Pancreas (tissue), 10 donors: ENCODE measurements around the gene RALB. TPM values are rescaled to one million over a fixed set of nuclear protein-coding genes. Genes with fewer than 3 reads are reported as not detected.

Experiments used
- ATAC-seq, 4 donors: fragments of 200-7000 bp; cut with Tn5 transposase; one replicate each; pipeline versions ENCODE4 v1.8.0 to v1.9.1; 2020; ENCODE audit warnings: mild to moderate bottlenecking in 4 of 4, moderate library complexity in 4 of 4
- DNase-seq, 6 donors: peaks; one replicate each; pipeline ENCODE4 v3.0.0-alpha.2; 2020
- FAIRE-seq: peaks from 2 replicates; lab custom pipeline; 2012; peaks lifted over from hg19 to GRCh38; lab: Jason Lieb, UNC
- H3K27ac ChIP-seq, 4 donors: fragments of 200-600 bp; sonication (generic); 1 replicate in 3 of 4; 2 replicates in 1 of 4; pipeline versions ENCODE4 v1.5.0 to v1.8.0; 2020
- H3K27me3 ChIP-seq, 4 donors: fragments of 200-600 bp; one replicate each; pipeline ENCODE4 v1.8.0; 2021
- H3K36me3 ChIP-seq, 3 donors: fragments of 200-600 bp; sonication (generic) in 1 of 3; one replicate each; pipeline versions ENCODE4 v1.5.0 to v1.8.0; 2020 to 2021
- H3K4me1 ChIP-seq, 3 donors: fragments of 200-600 bp; one replicate each; pipeline ENCODE4 v1.8.0; 2021
- H3K4me3 ChIP-seq, 4 donors: fragments of 200-600 bp; sonication (generic) in 2 of 4; one replicate each; pipeline versions ENCODE4 v1.5.0 to v1.8.0; 2020 to 2021
- H3K9me3 ChIP-seq, 4 donors: fragments of 200-600 bp; one replicate each; pipeline ENCODE4 v1.8.0; 2021
- WGBS, 2 donors: extraction: QIAGEN DNeasy Blood & Tissue Kit; methylation state at CpG; one replicate each; pipeline ENCODE4 v1.1.7; 2013; 5-methylcytosine and 5-hydroxymethylcytosine counted together
- intact Hi-C, 3 donors: fragments of 100-400 bp; cut with DNase I; formaldehyde crosslinking; loops; one replicate each; pipeline versions ENCODE4 v1.11.1 to v1.14.2; 2022
- polyA plus RNA-seq, 2 donors: library from polyadenylated mRNA; stranded (reverse); fragments of 200-250 nt; gene quantifications; one replicate each; pipeline ENCODE4 v1.2.3, GENCODE V29; 2013
- total RNA-seq, 6 donors: library from RNA; stranded (reverse); fragmentation: NEBNext Ultra II Directional in 4 of 6; extraction: Animal tissue kit (Norgen Biotek cat#: 25700) in 4 of 6; gene quantifications; one replicate each; pipeline versions ENCODE4 v1.2.1 to v1.2.4, GENCODE V29; 2021 to 2023
- TF ChIP-seq, protein P1 (sequence below), 4 donors: fragments of 200-600 bp; sonication (generic) in 3 of 4; IDR thresholded peaks; one replicate each; pipeline versions ENCODE4 v1.5.0 to v1.8.0; 2021; ENCODE audit warnings: antibody characterized with exemption in 4 of 4
- donor health status: healthy with polysubstance abuse.
- donor health status: DM: no; HTN: no; CAD: no; lungs with moderate emphysema.
- donor health status: DM: no; HTN: no; CAD: no.
- donor health status: control.
- donor health status: control.
- donor health status: Bipolar disorder and iron deficiency.
- donor health status: DM: yes; HTN: yes; CAD: no.
- donor health status: DM: no; HTN: no; CAD: no.
- donor health status: DM: no; HTN: no; CAD: no.
- donor health status: DM: yes; HTN: yes; CAD: no.

RALB gene
- total and polyA plus RNA-seq, 8 donors, result 9.8 to 24.2 (median 15.4) TPM

DNA sequence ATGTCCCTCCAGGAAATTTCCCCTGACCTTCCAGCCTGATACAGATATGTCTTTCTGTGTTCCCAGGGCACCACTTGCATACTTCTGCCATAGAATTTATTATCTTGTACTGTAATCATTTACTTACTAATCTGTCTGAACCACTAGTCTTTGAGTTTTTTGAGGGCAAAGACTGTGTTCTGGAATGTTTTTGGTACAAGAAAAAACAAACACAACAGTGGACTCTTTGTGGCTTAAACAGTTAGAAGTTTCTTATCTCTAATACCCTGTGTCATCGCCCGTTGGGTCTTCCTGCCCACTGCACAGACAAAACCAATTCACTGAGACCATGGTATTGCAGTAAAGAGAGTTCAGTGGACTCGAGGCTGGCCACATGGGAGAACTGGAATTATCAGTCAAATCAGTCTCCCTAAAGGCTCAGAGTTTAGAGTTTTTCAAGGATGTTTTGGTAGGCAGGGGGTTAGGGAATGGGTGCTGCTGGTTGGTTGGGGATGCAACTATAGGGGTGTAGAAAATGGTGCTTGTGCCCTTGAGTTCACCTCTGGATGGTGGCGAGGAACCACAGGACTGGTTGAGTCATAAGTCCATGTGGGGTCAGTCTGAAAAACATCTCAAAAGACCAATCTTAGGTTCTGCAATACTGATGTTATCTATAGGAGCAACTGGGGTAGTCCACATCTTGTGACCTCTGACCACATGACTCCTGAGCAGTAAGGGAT is 20.3 kb downstream of the RALB start:
- no peak for DNase-seq
- TF ChIP-seq, protein P1, sequence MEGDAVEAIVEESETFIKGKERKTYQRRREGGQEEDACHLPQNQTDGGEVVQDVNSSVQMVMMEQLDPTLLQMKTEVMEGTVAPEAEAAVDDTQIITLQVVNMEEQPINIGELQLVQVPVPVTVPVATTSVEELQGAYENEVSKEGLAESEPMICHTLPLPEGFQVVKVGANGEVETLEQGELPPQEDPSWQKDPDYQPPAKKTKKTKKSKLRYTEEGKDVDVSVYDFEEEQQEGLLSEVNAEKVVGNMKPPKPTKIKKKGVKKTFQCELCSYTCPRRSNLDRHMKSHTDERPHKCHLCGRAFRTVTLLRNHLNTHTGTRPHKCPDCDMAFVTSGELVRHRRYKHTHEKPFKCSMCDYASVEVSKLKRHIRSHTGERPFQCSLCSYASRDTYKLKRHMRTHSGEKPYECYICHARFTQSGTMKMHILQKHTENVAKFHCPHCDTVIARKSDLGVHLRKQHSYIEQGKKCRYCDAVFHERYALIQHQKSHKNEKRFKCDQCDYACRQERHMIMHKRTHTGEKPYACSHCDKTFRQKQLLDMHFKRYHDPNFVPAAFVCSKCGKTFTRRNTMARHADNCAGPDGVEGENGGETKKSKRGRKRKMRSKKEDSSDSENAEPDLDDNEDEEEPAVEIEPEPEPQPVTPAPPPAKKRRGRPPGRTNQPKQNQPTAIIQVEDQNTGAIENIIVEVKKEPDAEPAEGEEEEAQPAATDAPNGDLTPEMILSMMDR (IDR thresholded peaks at IDR 0.05), result no peak
- no peak for ATAC-seq
- no peak for FAIRE-seq
- no peaks in the 10 kb centered on the region for H3K36me3 ChIP-seq
- H3K4me1 ChIP-seq, result peaks cover 2 to 18% (median 16%) of the 10 kb centered on the region in 3 donors
- no peaks in the 10 kb centered on the region for H3K27me3 ChIP-seq
- intact Hi-C loops, result no loop called here
- WGBS, 2 donors, result 72 to 80% methylated on average over 4 of the region's 4 CpGs
- no peaks in the 10 kb centered on the region for H3K9me3 ChIP-seq
- H3K4me3 ChIP-seq, result no peak overlapping the region
- H3K27ac ChIP-seq, result no peak overlapping the region

DNA sequence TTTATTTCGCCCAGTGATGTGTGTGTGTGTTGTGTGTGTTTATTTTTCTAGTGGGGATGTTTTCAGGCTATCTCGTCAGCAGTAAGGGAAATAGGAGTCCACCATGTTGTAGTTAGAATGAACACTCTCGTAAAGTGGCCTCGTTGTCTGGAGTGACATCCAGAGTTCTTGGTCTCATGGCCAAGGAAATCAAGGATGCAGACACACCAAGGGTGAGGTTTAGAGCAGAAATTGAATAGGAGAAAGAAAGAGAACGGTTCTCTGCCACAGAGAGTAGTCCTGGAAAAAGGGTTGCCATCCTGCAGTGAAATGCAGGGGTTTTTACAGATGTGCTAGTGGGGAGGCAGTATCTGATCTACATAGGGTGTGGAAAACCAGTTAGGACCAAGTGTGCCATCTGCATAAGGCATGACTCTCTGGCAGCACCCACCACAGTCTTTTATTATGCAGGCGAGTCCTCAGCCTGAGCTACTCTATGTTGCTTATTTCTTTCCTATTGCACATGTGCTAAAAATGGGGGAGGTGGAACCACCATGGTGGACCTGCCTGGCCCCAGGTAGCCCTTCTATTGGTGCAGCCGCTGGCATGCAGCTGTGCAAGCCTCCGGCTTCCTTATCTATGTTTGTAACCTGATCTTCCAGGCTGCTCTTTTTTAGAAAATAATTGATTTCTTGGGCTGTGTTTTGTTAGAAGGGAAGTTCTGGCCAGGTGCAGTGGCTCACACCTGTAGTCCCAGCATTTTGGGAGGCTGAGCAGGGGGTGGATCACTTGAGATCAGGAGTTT is 23.2 kb downstream of the RALB start:
- Histone ChIP-seq H3K27ac (peak overlapping the region in 1 of 4 donors; percentile 42), H3K27me3 (no peaks in the 10 kb centered on the region), H3K9me3 (no peaks in the 10 kb centered on the region), H3K4me3 (no peak overlapping the region), H3K36me3 (peaks cover 0 to 3% (median 0%) of the 10 kb centered on the region in 3 donors), H3K4me1 (peaks cover 2 to 7% (median 3%) of the 10 kb centered on the region in 3 donors)
- DNase-seq (peak in 4 of 6 donors; percentile 52 to 72 (median 63)), FAIRE-seq (no peak), ATAC-seq (peak; percentile 82 to 95 (median 87))
- TF ChIP-seq, protein P1 (IDR thresholded peaks at IDR 0.05), result no peak
- intact Hi-C loops, result no loop called here
- 63 to 64% methylated on average over 8 of the region's 8 CpGs for WGBS, 2 donors

DNA sequence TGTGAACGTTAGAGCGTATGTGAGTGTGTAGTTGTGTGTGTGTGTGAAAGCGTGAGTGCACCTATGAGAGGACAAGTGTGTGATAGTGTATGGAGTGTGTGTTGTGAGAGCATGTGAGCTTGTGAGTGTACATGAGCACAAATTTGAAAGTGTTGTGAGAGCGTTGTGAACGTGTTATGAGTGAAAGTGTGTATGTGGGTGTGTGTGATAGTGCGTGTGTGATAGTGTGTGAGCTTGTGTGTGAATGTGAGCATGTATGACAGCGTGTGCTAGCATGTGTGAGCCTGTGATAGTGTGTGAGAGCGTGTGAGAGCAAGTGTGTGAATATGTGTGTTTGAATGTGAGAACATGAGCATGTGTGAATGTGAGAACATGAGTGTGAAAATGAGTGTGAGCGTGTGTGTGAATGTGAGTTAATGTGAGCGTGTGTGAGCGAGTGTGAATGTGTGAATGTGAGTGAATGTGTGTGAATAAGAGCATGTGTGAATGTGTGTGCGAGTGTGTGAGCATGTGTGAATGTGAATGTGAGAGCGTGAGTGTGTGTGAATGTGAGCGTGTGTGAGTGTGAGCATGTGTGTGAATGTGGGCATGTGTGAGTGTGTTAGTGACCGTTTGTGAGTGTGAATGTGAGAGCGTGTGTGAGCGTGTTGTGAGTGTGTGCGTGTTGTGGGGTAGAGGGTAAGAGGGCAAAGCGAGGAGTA is 25.0 kb downstream of the RALB start:
- H3K4me3 ChIP-seq, result no peak overlapping the region
- no peaks in the 10 kb centered on the region for H3K27me3 ChIP-seq
- intact Hi-C loops, result no loop called here
- WGBS, 2 donors, result 88 to 96% methylated on average over 19 of the region's 19 CpGs
- TF ChIP-seq, protein P1 (IDR thresholded peaks at IDR 0.05), result no peak
- H3K27ac ChIP-seq, result no peak overlapping the region
- H3K4me1 ChIP-seq, result peaks cover 0 to 5% (median 2%) of the 10 kb centered on the region in 3 donors
- ATAC-seq, result no peak
- H3K36me3 ChIP-seq, result peaks cover 0 to 3% (median 0%) of the 10 kb centered on the region in 3 donors
- no peak for FAIRE-seq
- no peaks in the 10 kb centered on the region for H3K9me3 ChIP-seq
- DNase-seq, result no peak

DNA sequence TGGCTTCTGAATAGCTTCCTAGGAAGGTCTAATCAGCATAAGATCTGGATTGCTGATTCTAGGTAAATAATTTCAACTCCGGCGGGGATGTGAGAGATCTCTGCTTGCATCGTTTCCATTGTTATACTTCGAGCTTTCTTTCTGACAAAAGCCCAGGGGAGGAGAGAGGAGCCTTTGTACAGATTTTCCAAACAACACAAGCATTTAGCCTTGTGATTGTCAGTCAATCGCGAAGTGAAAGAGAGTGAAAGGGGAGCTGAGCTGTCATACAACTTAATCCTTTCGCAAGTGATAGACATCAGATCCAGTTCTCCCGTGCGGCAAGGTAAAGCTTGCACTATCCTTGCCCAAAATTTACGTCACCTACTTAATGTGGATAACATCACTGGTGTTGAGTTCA is 26.2 kb downstream of the RALB start:
- ATAC-seq (no peak), FAIRE-seq (no peak), DNase-seq (no peak)
- Histone ChIP-seq H3K4me1 (peaks cover 0 to 5% (median 2%) of the 10 kb centered on the region in 3 donors), H3K27ac (no peak overlapping the region), H3K9me3 (no peaks in the 10 kb centered on the region), H3K4me3 (no peak overlapping the region), H3K27me3 (no peaks in the 10 kb centered on the region), H3K36me3 (peaks cover 0 to 3% (median 0%) of the 10 kb centered on the region in 3 donors)
- TF ChIP-seq, protein P1 (IDR thresholded peaks at IDR 0.05), result no peak
- WGBS, 2 donors, result 90% methylated on average over 10 of the region's 10 CpGs
- intact Hi-C loops, result no loop called here
